Activated gamma-delta T cell treated with anti-CD3 and anti-CD28 coated beads, Interleukin-2, amount 50 U/mL, for 16 hours (primary cell): ENCODE measurements around the gene COG7.
"Not testable (repeated sequence)": the region's sequence is repeated elsewhere in the genome, so short reads cannot be mapped to it uniquely, and the experiment has no call there.

Experiments used
- DNase-seq: peaks from one replicate; pipeline ENCODE4 v3.0.0-alpha.2; 2020; ENCODE audit warnings: low read depth

The COG7 gene

GRCh38 chr16:23452572-23453337 is at the start of gene COG7:
Gene COG7, minus strand, starts transcription at chr16:23453189. Its CDS starts 195 bp downstream, at chr16:23452994.
- DNase-seq = peak; percentile 73

GRCh38 chr16:23502466-23502865 is 49.5 kb upstream of the COG7 start:
- no peak for DNase-seq

GRCh38 chr16:23501291-23501690 is 48.3 kb upstream of the COG7 start:
- DNase-seq = no peak

GRCh38 chr16:23500862-23501225 is 47.9 kb upstream of the COG7 start:
- DNase-seq = no peak

GRCh38 chr16:23500212-23500861 is 47.3 kb upstream of the COG7 start:
- DNase-seq = no peak

GRCh38 chr16:23499801-23500200 is 46.8 kb upstream of the COG7 start:
- no peak for DNase-seq

- no peak for DNase-seq
Measured at GRCh38 chr16:23498863-23499262, 45.9 kb upstream of the COG7 start.

GRCh38 chr16:23497543-23497868 is 44.5 kb upstream of the COG7 start:
- no peak for DNase-seq

- no peak for DNase-seq
Measured at GRCh38 chr16:23496821-23497542, 44.0 kb upstream of the COG7 start.

- no peak for DNase-seq
Measured at GRCh38 chr16:23495671-23496070, 42.7 kb upstream of the COG7 start.

GRCh38 chr16:23494188-23494587 is 41.2 kb upstream of the COG7 start:
- no peak for DNase-seq

GRCh38 chr16:23491490-23492391 is 38.8 kb upstream of the COG7 start:
- DNase-seq = no peak

GRCh38 chr16:23486480-23486879 is 33.5 kb upstream of the COG7 start:
- no peak for DNase-seq

GRCh38 chr16:23485841-23486240 is 32.9 kb upstream of the COG7 start:
- DNase-seq = no peak

- no peak for DNase-seq
Measured at GRCh38 chr16:23485257-23485614, 32.2 kb upstream of the COG7 start.

- DNase-seq = no peak
Measured at GRCh38 chr16:23484510-23485256, 31.7 kb upstream of the COG7 start.

GRCh38 chr16:23483492-23483891 is 30.5 kb upstream of the COG7 start:
- not testable (repeated sequence) for DNase-seq

GRCh38 chr16:23482778-23483177 is 29.8 kb upstream of the COG7 start:
- DNase-seq = peak; percentile 12

GRCh38 chr16:23480257-23480656 is 27.3 kb upstream of the COG7 start:
- DNase-seq = no peak

GRCh38 chr16:23479138-23479537 is 26.1 kb upstream of the COG7 start:
- no peak for DNase-seq

- DNase-seq = no peak
Measured at GRCh38 chr16:23478566-23478965, 25.6 kb upstream of the COG7 start.

GRCh38 chr16:23476289-23476688 is 23.3 kb upstream of the COG7 start:
- no peak for DNase-seq
